A549 (cell line): ENCODE data around the gene HMGA1. TPM values are rescaled to one million over a fixed set of nuclear protein-coding genes. Genes with fewer than 3 reads are reported as not detected.

Source experiments
- ATAC-seq, 2 experiments: fragments of 200-7000 bp in 1 of 2; fragments of >200 bp in 1 of 2; cut with Nextera tagmentation in 1 of 2; cut with Tn5 transposase in 1 of 2; 3 replicates each; pipeline versions ENCODE4 v1.8.0 to v1.9.1; 2018 to 2020; ENCODE audit warnings: mild to moderate bottlenecking in 1 of 2, moderate library complexity in 1 of 2
- CTCF ChIA-PET: fragments of 300-600 bp; sonication (Branson Sonifier 250); formaldehyde crosslinking; extraction: SDS; loops from one replicate; lab custom pipeline; 2021; ENCODE audit warnings: antibody characterized with exemption, inconsistent platforms; lab: Yijun Ruan, JAX
- POLR2A ChIA-PET: fragments of 350-600 bp; formaldehyde crosslinking; extraction: SDS; loops from one replicate; lab custom pipeline; 2021; ENCODE audit warnings: antibody characterized with exemption, inconsistent platforms; lab: Yijun Ruan, JAX
- DNase-seq, 2 experiments: peaks; one replicate each; pipeline versions ENCODE4 v3.0.0 to v3.0.0-alpha.2; 2011 to 2016; ENCODE audit warnings: low read depth in 1 of 2, low spot score in 1 of 2
- FAIRE-seq: peaks from 2 replicates; lab custom pipeline; 2011; peaks lifted over from hg19 to GRCh38; lab: Jason Lieb, UNC
- H3K27ac ChIP-seq, 2 experiments: fragments of >200 bp; sonication (Bioruptor Twin); formaldehyde crosslinking; 3 replicates each; pipeline ENCODE4 v1.5.1; 2016 to 2017
- H3K4me1 ChIP-seq: fragments of >200 bp; sonication (Bioruptor Twin); formaldehyde crosslinking; 3 replicates; pipeline ENCODE4 v1.6.1; 2016
- H3K4me2 ChIP-seq: fragments of >200 bp; sonication (Bioruptor Twin); formaldehyde crosslinking; 3 replicates; pipeline ENCODE4 v1.6.1; 2016
- H3K4me3 ChIP-seq: fragments of >200 bp; sonication (Bioruptor Twin); formaldehyde crosslinking; 3 replicates; pipeline ENCODE4 v1.5.1; 2016
- H3K9me3 ChIP-seq: fragments of >200 bp; sonication (Bioruptor Twin); formaldehyde crosslinking; 3 replicates; pipeline ENCODE4 v1.6.1; 2016
- CBX8 ChIP-seq: fragments of 200-600 bp; sonication (generic); IDR thresholded peaks from 2 replicates; pipeline ENCODE4 v1.6.1; 2016
- CHD4 ChIP-seq: fragments of 200-600 bp; sonication (generic); IDR thresholded peaks from 2 replicates; pipeline ENCODE4 v1.6.1; 2016; ENCODE audit warnings: antibody characterized with exemption, mild to moderate bottlenecking, borderline replicate concordance
- EHF ChIP-seq: fragments of 250-450 bp; sonication (Bioruptor Pico); IDR thresholded peaks from 2 replicates; pipeline ENCODE4 v1.5.0; 2020; ENCODE audit warnings: mild to moderate bottlenecking
- ELK1 ChIP-seq: fragments of 150-350 bp; IDR thresholded peaks from 2 replicates; pipeline ENCODE4 v1.6.1; 2014; ENCODE audit warnings: low read depth, mild to moderate bottlenecking, low read length
- EP300 ChIP-seq, 2 experiments: fragments of >200 bp; sonication (Bioruptor Twin); formaldehyde crosslinking; IDR thresholded peaks; 2 replicates in 1 of 2; 3 replicates in 1 of 2; pipeline ENCODE4 v1.6.1; 2016 to 2017
- FOSB ChIP-seq: fragments of 250-450 bp; sonication (Bioruptor Pico); IDR thresholded peaks from 2 replicates; pipeline ENCODE4 v1.5.0; 2020; ENCODE audit warnings: mild to moderate bottlenecking, moderate library complexity
- FOSL2 ChIP-seq, 2 experiments: fragments of 450-650 bp in 1 of 2; fragments of >200 bp in 1 of 2; sonication (Bioruptor Twin) in 1 of 2; formaldehyde crosslinking; IDR thresholded peaks; 2 replicates each; pipeline versions ENCODE4 v1.5.0 to v1.6.1; 2016 to 2020; ENCODE audit warnings: mild to moderate bottlenecking in 1 of 2, moderate library complexity in 1 of 2
- FOXS1 ChIP-seq: fragments of 250-450 bp; sonication (Bioruptor Pico); IDR thresholded peaks from 2 replicates; pipeline ENCODE4 v1.5.0; 2020; ENCODE audit warnings: mild to moderate bottlenecking, moderate library complexity
- GATA3 ChIP-seq: IDR thresholded peaks from 2 replicates; pipeline ENCODE4 v1.6.1; 2012; ENCODE audit warnings: borderline replicate concordance
- HDAC2 ChIP-seq: fragments of 200-600 bp; sonication (generic); IDR thresholded peaks from 2 replicates; pipeline ENCODE4 v1.6.1; 2016
- HOXB13 ChIP-seq: fragments of 250-450 bp; sonication (Bioruptor Pico); IDR thresholded peaks from 2 replicates; pipeline ENCODE4 v1.5.0; 2020; ENCODE audit warnings: low read depth, mild to moderate bottlenecking, moderate library complexity
- JUN ChIP-seq, 2 experiments: fragments of >200 bp; sonication (Bioruptor Twin); formaldehyde crosslinking; IDR thresholded peaks; 2 replicates in 1 of 2; 3 replicates in 1 of 2; pipeline ENCODE4 v1.6.1; 2016 to 2017
- KDM1A ChIP-seq: fragments of 200-600 bp; sonication (generic); IDR thresholded peaks from 2 replicates; pipeline ENCODE4 v1.6.1; 2016; ENCODE audit warnings: low read depth, mild to moderate bottlenecking
- KDM5A ChIP-seq: fragments of 200-600 bp; sonication (generic); IDR thresholded peaks from 2 replicates; pipeline ENCODE4 v1.6.1; 2016; ENCODE audit warnings: antibody characterized with exemption, mild to moderate bottlenecking
- MAX ChIP-seq: IDR thresholded peaks from 2 replicates; pipeline ENCODE4 v1.6.1; 2012
- NR3C1 ChIP-seq: fragments of >200 bp; sonication (Bioruptor Twin); formaldehyde crosslinking; IDR thresholded peaks from 3 replicates; pipeline ENCODE4 v1.6.1; 2017
- PHF8 ChIP-seq: fragments of 200-600 bp; sonication (generic); IDR thresholded peaks from 2 replicates; pipeline ENCODE4 v1.6.1; 2016; ENCODE audit warnings: low read depth, mild to moderate bottlenecking, antibody characterized with exemption, moderate library complexity, borderline replicate concordance
- RARB ChIP-seq: fragments of 250-450 bp; sonication (Bioruptor Pico); IDR thresholded peaks from 2 replicates; pipeline ENCODE4 v1.8.0; 2021; ENCODE audit warnings: mild to moderate bottlenecking, moderate library complexity
- RCOR1 ChIP-seq: fragments of 150-350 bp; IDR thresholded peaks from 2 replicates; pipeline ENCODE4 v1.6.1; 2014; ENCODE audit warnings: antibody characterized with exemption, low read length, low read depth
- REST ChIP-seq: fragments of 200-600 bp; sonication (generic); IDR thresholded peaks from 2 replicates; pipeline ENCODE4 v1.6.1; 2016; ENCODE audit warnings: antibody characterized with exemption, mild to moderate bottlenecking, moderate library complexity
- RFX5 ChIP-seq: fragments of 450-650 bp; IDR thresholded peaks from 2 replicates; pipeline ENCODE4 v1.7.1; 2014; ENCODE audit warnings: antibody characterized with exemption, mild to moderate bottlenecking, moderate library complexity
- RNF2 ChIP-seq: fragments of 200-600 bp; sonication (generic); IDR thresholded peaks from 2 replicates; pipeline ENCODE4 v1.6.1; 2016; ENCODE audit warnings: low read depth, mild to moderate bottlenecking, antibody characterized with exemption, moderate library complexity, borderline replicate concordance
- TP53 ChIP-seq: fragments of 250-450 bp; sonication (Bioruptor Pico); IDR thresholded peaks from 2 replicates; pipeline ENCODE4 v1.5.0; 2021; ENCODE audit warnings: mild to moderate bottlenecking, moderate library complexity
- ZFP36 ChIP-seq: fragments of 450-650 bp; IDR thresholded peaks from 2 replicates; pipeline ENCODE4 v1.6.1; 2014; ENCODE audit warnings: borderline replicate concordance; ENCODE audit not compliant: partially characterized antibody
- ZNF302 ChIP-seq: fragments of 250-450 bp; sonication (Bioruptor Pico); IDR thresholded peaks from 2 replicates; pipeline ENCODE4 v1.9.0; 2021; ENCODE audit warnings: inconsistent platforms, mild to moderate bottlenecking, moderate library complexity
- ZSCAN20 ChIP-seq: fragments of 250-450 bp; sonication (Bioruptor Pico); IDR thresholded peaks from 2 replicates; pipeline ENCODE4 v1.8.0; 2022; ENCODE audit warnings: mild to moderate bottlenecking, moderate library complexity
- WGBS: methylation state at CpG from one replicate; pipeline ENCODE4 v1.1.6; 2017; ENCODE audit errors: missing lambda C conversion rate; 5-methylcytosine and 5-hydroxymethylcytosine counted together
- polyA plus RNA-seq, 4 experiments: library from polyadenylated mRNA; depleted of rRNA in 3 of 4; stranded (reverse); fragments of >200 nt; fragmentation: RNase III in 1 of 4; extraction: RNeasy Plus Mini Kit Qiagen cat#74134 plus additional on column Dnase treatment in 1 of 4; gene quantifications; 2 replicates in 3 of 4; 3 replicates in 1 of 4; pipeline ENCODE4 v1.2.3, GENCODE V29; 2011 to 2017

HMGA1 gene
- polyA plus RNA-seq, 2 of the 4 experiments (the other 2 are of a cell fraction): 127 to 249 TPM

- no peaks in the 10 kb centered on the region for H3K9me3 ChIP-seq
- 90% methylated on average over 5 of the region's 5 CpGs for WGBS
- no peak overlapping the region for H3K4me3 ChIP-seq
- POLR2A ChIA-PET: no interaction called here
- FAIRE-seq: no peak
- CTCF ChIA-PET: interaction anchor here (1.5 to 4.7 kb wide), 2 partner anchors 35 to 184 kb away, joined by 4 to 18 read pairs; no protein-coding TSS in a partner anchor
- peaks cover 17% of the 10 kb centered on the region for H3K4me1 ChIP-seq
- H3K4me2 ChIP-seq: no peak overlapping the region
- no peak for DNase-seq
- H3K27ac ChIP-seq: no peak overlapping the region
- no peak for ATAC-seq
- TF ChIP-seq RCOR1 (no peak), PHF8 (no peak), MAX (no peak), FOSL2 (IDR thresholded peaks at IDR 0.05) (no peak), FOSL2 (CRISPR knock-in tag; IDR thresholded peaks at IDR 0.05) (no peak), RARB (CRISPR knock-in tag) (no peak), KDM5A (no peak), ZFP36 (no peak), FOXS1 (CRISPR knock-in tag) (no peak), EHF (CRISPR knock-in tag) (no peak), ZSCAN20 (CRISPR knock-in tag) (no peak), KDM1A (no peak), RNF2 (no peak), FOSB (CRISPR knock-in tag) (no peak), CHD4 (no peak), TP53 (CRISPR knock-in tag) (no peak), HOXB13 (CRISPR knock-in tag) (no peak), CBX8 (no peak), ZNF302 (no peak), HDAC2 (no peak), ELK1 (no peak)
Observed at GRCh38 chr6:34230653-34231371, 5.9 kb upstream of the HMGA1 start.

- TF ChIP-seq REST (no peak), TP53 (CRISPR knock-in tag) (no peak), JUN (IDR thresholded peaks at IDR 0.05) (no peak), NR3C1 (no peak), FOXS1 (CRISPR knock-in tag) (no peak), EP300 (IDR thresholded peaks at IDR 0.05) (no peak), GATA3 (no peak), RCOR1 (no peak), KDM5A (no peak), RFX5 (no peak), RNF2 (no peak)
- no peak overlapping the region for H3K4me2 ChIP-seq
- H3K27ac ChIP-seq: no peak overlapping the region
- DNase-seq (no peak), FAIRE-seq (no peak), ATAC-seq (no peak)
- no peak overlapping the region for H3K4me3 ChIP-seq
- WGBS: 93% methylated on average over 15 of the region's 17 CpGs
- CTCF ChIA-PET: interaction anchor here (0.9 to 4.7 kb wide), 2 partner anchors 25 to 36 kb away, joined by 3 to 18 read pairs; no protein-coding TSS in a partner anchor
- H3K4me1 ChIP-seq: peaks cover 23% of the 10 kb centered on the region
- no peaks in the 10 kb centered on the region for H3K9me3 ChIP-seq
- POLR2A ChIA-PET: no interaction called here
Observed at GRCh38 chr6:34231566-34232336, 4.9 kb upstream of the HMGA1 start.
